Measurements from ENCODE around the gene RBP7.
"Not testable (repeated sequence)": the region's sequence is repeated elsewhere in the genome, so short reads cannot be mapped to it uniquely, and the experiment has no call there.

The RBP7 gene

GRCh38 chr1:9989773-9990172, 7.3 kb upstream of the RBP7 start:
- H3K27ac ChIP-seq (ENCODE audit: insufficient read depth in 1 of 2, low read depth in 1 of 2, low read length in 2 of 2, poor library complexity in 1 of 2, severe bottlenecking in 2 of 2) = no peak overlapping the region
- peaks cover 0 to 13% (median 1%) of the 10 kb centered on the region in 4 experiments for H3K4me1 ChIP-seq (ENCODE audit: control extremely low read depth in 1 of 4, control insufficient read depth in 4 of 4, insufficient read depth in 4 of 4, low read length in 3 of 4)
- CTCF ChIA-PET = interaction anchor here (1.0 to 1.4 kb wide), 3 partner anchors 26 to 39 kb away, joined by 3 read pairs; no protein-coding TSS in a partner anchor
- 96% methylated on average over 5 of the region's 5 CpGs for WGBS (ENCODE audit: insufficient coverage)
- no peak overlapping the region for H3K4me3 ChIP-seq (ENCODE audit: control insufficient read depth in 1 of 7, extremely low read depth in 1 of 7, insufficient read depth in 4 of 7, low read depth in 2 of 7, low read length in 6 of 7)
- H3K27me3 ChIP-seq (replicated peaks in 2 of 5; ENCODE audit: control insufficient read depth in 4 of 5, insufficient read depth in 5 of 5, low read length in 4 of 5) = peaks cover 0 to 16% (median 6%) of the 10 kb centered on the region in 5 experiments
- H3K9me3 ChIP-seq (ENCODE audit: control extremely low read depth in 1 of 5, control insufficient read depth in 4 of 5, insufficient read depth in 2 of 5, low read depth in 1 of 5, low read length in 4 of 5) = no peaks in the 10 kb centered on the region
- DNase-seq = no peak
- H3K36me3 ChIP-seq (ENCODE audit: control insufficient read depth in 4 of 4, insufficient read depth in 4 of 4, low read length in 3 of 4) = peaks cover 0 to 2% (median 0%) of the 10 kb centered on the region in 4 experiments
- POLR2A ChIA-PET = no interaction called here

- no peaks in the 10 kb centered on the region for H3K36me3 ChIP-seq (ENCODE audit: control insufficient read depth in 4 of 4, insufficient read depth in 4 of 4, low read length in 3 of 4)
- DNase-seq = peak in 2 of 3 donors; percentile 28 to 40
- H3K4me1 ChIP-seq (ENCODE audit: control extremely low read depth in 1 of 4, control insufficient read depth in 4 of 4, insufficient read depth in 4 of 4, low read length in 3 of 4) = peaks cover 0 to 13% (median 1%) of the 10 kb centered on the region in 4 experiments
- no CpG with 5 or more reads among the region's 2 CpGs for WGBS (ENCODE audit: insufficient coverage)
- ChIA-PET CTCF (interaction anchor here (1.2 kb wide), 1 partner anchor 24 kb away, joined by 3 read pairs; no protein-coding TSS in a partner anchor), POLR2A (interaction anchor here (0.6 kb wide), 1 partner anchor 319 kb away, joined by 3 read pairs; no protein-coding TSS in a partner anchor)
- no peak overlapping the region for H3K4me3 ChIP-seq (ENCODE audit: control insufficient read depth in 1 of 7, extremely low read depth in 1 of 7, insufficient read depth in 4 of 7, low read depth in 2 of 7, low read length in 6 of 7)
- peaks cover 0 to 27% (median 8%) of the 10 kb centered on the region in 5 experiments for H3K27me3 ChIP-seq (replicated peaks in 2 of 5; ENCODE audit: control insufficient read depth in 4 of 5, insufficient read depth in 5 of 5, low read length in 4 of 5)
- H3K27ac ChIP-seq (ENCODE audit: insufficient read depth in 1 of 2, low read depth in 1 of 2, low read length in 2 of 2, poor library complexity in 1 of 2, severe bottlenecking in 2 of 2) = no peak overlapping the region
- no peaks in the 10 kb centered on the region for H3K9me3 ChIP-seq (ENCODE audit: control extremely low read depth in 1 of 5, control insufficient read depth in 4 of 5, insufficient read depth in 2 of 5, low read depth in 1 of 5, low read length in 4 of 5)
These were observed 6.1 kb upstream of the RBP7 start for GRCh38 chr1:9990944-9991343.

- H3K4me3 ChIP-seq (ENCODE audit: control insufficient read depth in 1 of 7, extremely low read depth in 1 of 7, insufficient read depth in 4 of 7, low read depth in 2 of 7, low read length in 6 of 7) = no peak overlapping the region
- peaks cover 0 to 46% (median 13%) of the 10 kb centered on the region in 5 experiments for H3K27me3 ChIP-seq (replicated peaks in 2 of 5; ENCODE audit: control insufficient read depth in 4 of 5, insufficient read depth in 5 of 5, low read length in 4 of 5)
- H3K36me3 ChIP-seq (ENCODE audit: control insufficient read depth in 4 of 4, insufficient read depth in 4 of 4, low read length in 3 of 4) = no peaks in the 10 kb centered on the region
- CTCF ChIA-PET = interaction anchor here (1.2 kb wide), 1 partner anchor 43 kb away, joined by 3 read pairs; no protein-coding TSS in a partner anchor
- no peak for DNase-seq
- H3K27ac ChIP-seq (ENCODE audit: insufficient read depth in 1 of 2, low read depth in 1 of 2, low read length in 2 of 2, poor library complexity in 1 of 2, severe bottlenecking in 2 of 2) = no peak overlapping the region
- peaks cover 0 to 26% (median 11%) of the 10 kb centered on the region in 4 experiments for H3K4me1 ChIP-seq (ENCODE audit: control extremely low read depth in 1 of 4, control insufficient read depth in 4 of 4, insufficient read depth in 4 of 4, low read length in 3 of 4)
- POLR2A ChIA-PET = no interaction called here
- H3K9me3 ChIP-seq (ENCODE audit: control extremely low read depth in 1 of 5, control insufficient read depth in 4 of 5, insufficient read depth in 2 of 5, low read depth in 1 of 5, low read length in 4 of 5) = no peaks in the 10 kb centered on the region
- WGBS (ENCODE audit: insufficient coverage) = 94% methylated on average over 2 of the region's 5 CpGs
These were observed 4.1 kb upstream of the RBP7 start for GRCh38 chr1:9992910-9993309.

- H3K36me3 ChIP-seq (ENCODE audit: control insufficient read depth in 4 of 4, insufficient read depth in 4 of 4, low read length in 3 of 4) = no peaks in the 10 kb centered on the region
- H3K27ac ChIP-seq (ENCODE audit: insufficient read depth in 1 of 2, low read depth in 1 of 2, low read length in 2 of 2, poor library complexity in 1 of 2, severe bottlenecking in 2 of 2) = no peak overlapping the region
- WGBS (ENCODE audit: insufficient coverage) = 97% methylated on average over 3 of the region's 7 CpGs
- ChIA-PET CTCF (no interaction called here), POLR2A (interaction anchor here (0.6 kb wide), 1 partner anchor 78 kb away, joined by 5 read pairs; no protein-coding TSS in a partner anchor)
- H3K9me3 ChIP-seq (ENCODE audit: control extremely low read depth in 1 of 5, control insufficient read depth in 4 of 5, insufficient read depth in 2 of 5, low read depth in 1 of 5, low read length in 4 of 5) = peaks cover 0 to under 1% (median 0%) of the 10 kb centered on the region in 5 experiments
- H3K27me3 ChIP-seq (replicated peaks in 2 of 5; ENCODE audit: control insufficient read depth in 4 of 5, insufficient read depth in 5 of 5, low read length in 4 of 5) = peaks cover 2 to 53% (median 17%) of the 10 kb centered on the region in 5 experiments
- DNase-seq = no peak
- peaks cover 0 to 27% (median 13%) of the 10 kb centered on the region in 4 experiments for H3K4me1 ChIP-seq (ENCODE audit: control extremely low read depth in 1 of 4, control insufficient read depth in 4 of 4, insufficient read depth in 4 of 4, low read length in 3 of 4)
- H3K4me3 ChIP-seq (ENCODE audit: control insufficient read depth in 1 of 7, extremely low read depth in 1 of 7, insufficient read depth in 4 of 7, low read depth in 2 of 7, low read length in 6 of 7) = no peak overlapping the region
These were observed 3.4 kb upstream of the RBP7 start for GRCh38 chr1:9993561-9994075.

- H3K4me1 ChIP-seq (ENCODE audit: control extremely low read depth in 1 of 4, control insufficient read depth in 4 of 4, insufficient read depth in 4 of 4, low read length in 3 of 4) = peaks cover 0 to 15% (median 12%) of the 10 kb centered on the region in 4 experiments
- no peaks in the 10 kb centered on the region for H3K36me3 ChIP-seq (ENCODE audit: control insufficient read depth in 4 of 4, insufficient read depth in 4 of 4, low read length in 3 of 4)
- H3K9me3 ChIP-seq (ENCODE audit: control extremely low read depth in 1 of 5, control insufficient read depth in 4 of 5, insufficient read depth in 2 of 5, low read depth in 1 of 5, low read length in 4 of 5) = peaks cover 0 to 4% (median 0%) of the 10 kb centered on the region in 5 experiments
- 89% methylated on average over 7 of the region's 8 CpGs for WGBS (ENCODE audit: insufficient coverage)
- peaks cover 5 to 42% (median 12%) of the 10 kb centered on the region in 5 experiments for H3K27me3 ChIP-seq (replicated peaks in 2 of 5; ENCODE audit: control insufficient read depth in 4 of 5, insufficient read depth in 5 of 5, low read length in 4 of 5)
- DNase-seq = no peak
- no peak overlapping the region for H3K4me3 ChIP-seq (ENCODE audit: control insufficient read depth in 1 of 7, extremely low read depth in 1 of 7, insufficient read depth in 4 of 7, low read depth in 2 of 7, low read length in 6 of 7)
- ChIA-PET POLR2A (interaction anchor here (0.6 kb wide), 1 partner anchor 9 kb away, joined by 3 read pairs; no protein-coding TSS in a partner anchor), CTCF (interaction anchor here (0.5 kb wide), 1 partner anchor 144 kb away, joined by 3 read pairs; no protein-coding TSS in a partner anchor)
- no peak overlapping the region for H3K27ac ChIP-seq (ENCODE audit: insufficient read depth in 1 of 2, low read depth in 1 of 2, low read length in 2 of 2, poor library complexity in 1 of 2, severe bottlenecking in 2 of 2)
These were observed 4.1 kb downstream of the RBP7 start for GRCh38 chr1:10001016-10001665.

GRCh38 chr1:10005248-10005647, 8.2 kb downstream of the RBP7 start:
- H3K27me3 ChIP-seq (replicated peaks in 2 of 5; ENCODE audit: control insufficient read depth in 4 of 5, insufficient read depth in 5 of 5, low read length in 4 of 5); H3K27ac ChIP-seq (ENCODE audit: insufficient read depth in 1 of 2, low read depth in 1 of 2, low read length in 2 of 2, poor library complexity in 1 of 2, severe bottlenecking in 2 of 2); DNase-seq; POLR2A ChIA-PET; H3K9me3 ChIP-seq (ENCODE audit: control extremely low read depth in 1 of 5, control insufficient read depth in 4 of 5, insufficient read depth in 2 of 5, low read depth in 1 of 5, low read length in 4 of 5); H3K4me1 ChIP-seq (ENCODE audit: control extremely low read depth in 1 of 4, control insufficient read depth in 4 of 4, insufficient read depth in 4 of 4, low read length in 3 of 4); CTCF ChIA-PET; H3K36me3 ChIP-seq (ENCODE audit: control insufficient read depth in 4 of 4, insufficient read depth in 4 of 4, low read length in 3 of 4); H3K4me3 ChIP-seq (ENCODE audit: control insufficient read depth in 1 of 7, extremely low read depth in 1 of 7, insufficient read depth in 4 of 7, low read depth in 2 of 7, low read length in 6 of 7): not testable (repeated sequence)
- 92% methylated on average over 6 of the region's 8 CpGs for WGBS (ENCODE audit: insufficient coverage)

GRCh38 chr1:10007169-10007568, 10.1 kb downstream of the RBP7 start:
- no peak for DNase-seq
- H3K4me1 ChIP-seq (ENCODE audit: control extremely low read depth in 1 of 4, control insufficient read depth in 4 of 4, insufficient read depth in 4 of 4, low read length in 3 of 4) = no peaks in the 10 kb centered on the region
- WGBS (ENCODE audit: insufficient coverage) = no CpG with 5 or more reads among the region's 4 CpGs
- ChIA-PET CTCF (no interaction called here), POLR2A (no interaction called here)
- no peaks in the 10 kb centered on the region for H3K36me3 ChIP-seq (ENCODE audit: control insufficient read depth in 4 of 4, insufficient read depth in 4 of 4, low read length in 3 of 4)
- no peaks in the 10 kb centered on the region for H3K9me3 ChIP-seq (ENCODE audit: control extremely low read depth in 1 of 5, control insufficient read depth in 4 of 5, insufficient read depth in 2 of 5, low read depth in 1 of 5, low read length in 4 of 5)
- no peak overlapping the region for H3K27ac ChIP-seq (ENCODE audit: insufficient read depth in 1 of 2, low read depth in 1 of 2, low read length in 2 of 2, poor library complexity in 1 of 2, severe bottlenecking in 2 of 2)
- no peak overlapping the region for H3K4me3 ChIP-seq (ENCODE audit: control insufficient read depth in 1 of 7, extremely low read depth in 1 of 7, insufficient read depth in 4 of 7, low read depth in 2 of 7, low read length in 6 of 7)
- peaks cover 0 to 2% (median 0%) of the 10 kb centered on the region in 5 experiments for H3K27me3 ChIP-seq (replicated peaks in 2 of 5; ENCODE audit: control insufficient read depth in 4 of 5, insufficient read depth in 5 of 5, low read length in 4 of 5)

Measured in common myeloid progenitor, CD34-positive (primary cell).